ENCODE measurements around the gene COPG2.

The COPG2 gene

DNA sequence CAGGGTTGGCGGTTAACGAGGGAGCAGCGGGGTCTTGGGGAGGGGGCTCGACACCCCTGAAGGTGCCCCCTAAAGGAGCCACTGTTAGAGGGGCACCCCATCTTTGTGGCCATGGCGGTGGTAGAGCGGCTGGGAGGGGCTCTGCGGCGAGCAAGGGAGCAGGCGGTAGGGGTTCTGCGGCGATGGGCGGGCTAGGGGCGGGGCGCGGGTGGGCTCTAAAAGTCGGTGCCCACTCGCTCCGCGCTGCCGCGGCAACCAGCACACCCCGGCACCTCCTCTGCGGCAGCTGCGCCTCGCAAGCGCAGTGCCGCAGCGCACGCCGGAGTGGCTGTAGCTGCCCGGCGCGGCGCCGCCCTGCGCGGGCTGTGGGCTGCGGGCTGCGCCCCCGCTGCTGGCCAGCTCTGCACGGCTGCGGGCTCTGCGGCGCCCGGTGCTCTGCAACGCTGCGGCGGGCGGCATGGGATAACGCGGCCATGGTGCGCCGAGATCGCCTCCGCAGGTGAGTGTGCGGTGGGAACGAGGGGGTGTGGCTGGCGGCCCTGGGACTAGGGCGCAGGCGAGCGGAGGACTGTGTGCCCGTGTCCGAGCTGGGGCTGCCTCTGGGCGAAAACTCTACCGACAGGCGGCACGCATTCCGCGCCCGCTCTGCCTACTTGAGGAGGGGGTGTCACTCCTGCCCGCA lies 176.6 kb downstream of the COPG2 start, which contains the start of gene MEST:
Gene MEST, plus strand, starts transcription at position 245 of the 682 bp plus-strand sequence. Its CDS starts 229 bp downstream, at position 474.
- DNase-seq: peak; percentile 52

DNA sequence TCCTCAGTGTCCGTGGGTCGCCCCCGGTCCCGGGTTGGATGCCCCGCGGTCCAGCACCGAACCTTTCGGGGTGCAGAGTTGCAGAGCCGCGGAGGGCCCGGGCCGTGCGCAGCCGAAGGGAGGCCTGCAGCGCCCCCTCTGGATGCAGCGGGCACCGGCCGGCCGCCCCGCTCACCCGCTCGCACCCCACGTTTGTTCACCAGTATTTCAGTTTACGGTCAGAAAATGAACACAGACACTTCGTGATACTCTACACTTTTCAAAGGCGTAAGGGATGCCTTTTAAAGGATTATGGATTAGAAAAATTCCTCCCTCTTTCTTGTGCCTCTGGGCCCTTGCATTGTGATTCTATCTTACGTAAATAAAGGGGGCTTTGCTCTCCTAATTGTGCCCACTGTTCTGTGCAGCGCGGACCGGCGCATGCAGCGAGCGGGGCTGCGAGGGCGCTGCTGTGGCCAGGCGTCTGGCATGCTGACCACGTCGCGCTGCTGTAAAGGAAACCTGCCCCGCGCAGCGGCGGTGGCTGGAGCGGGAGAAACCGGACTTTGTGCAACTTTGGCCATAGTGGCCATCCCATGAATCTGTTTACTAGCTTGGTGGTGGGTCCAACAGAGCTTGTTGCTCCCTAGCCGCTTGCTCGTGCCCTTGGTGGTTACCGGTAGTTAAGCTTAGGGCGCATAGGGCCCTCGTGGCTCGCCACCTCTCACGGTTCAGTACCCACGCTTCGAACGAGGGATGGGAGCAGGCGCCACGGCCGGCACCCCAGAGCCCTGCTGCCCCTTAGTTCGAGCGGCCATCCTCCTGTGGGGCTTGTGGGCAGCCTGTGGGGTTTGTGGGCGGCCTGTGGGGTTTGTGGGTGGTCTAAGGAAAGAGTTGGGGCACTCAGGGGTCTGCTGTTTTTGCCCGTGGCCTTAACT lies 177.4 kb downstream of the COPG2 start:
- DNase-seq: peak; percentile 31

DNA sequence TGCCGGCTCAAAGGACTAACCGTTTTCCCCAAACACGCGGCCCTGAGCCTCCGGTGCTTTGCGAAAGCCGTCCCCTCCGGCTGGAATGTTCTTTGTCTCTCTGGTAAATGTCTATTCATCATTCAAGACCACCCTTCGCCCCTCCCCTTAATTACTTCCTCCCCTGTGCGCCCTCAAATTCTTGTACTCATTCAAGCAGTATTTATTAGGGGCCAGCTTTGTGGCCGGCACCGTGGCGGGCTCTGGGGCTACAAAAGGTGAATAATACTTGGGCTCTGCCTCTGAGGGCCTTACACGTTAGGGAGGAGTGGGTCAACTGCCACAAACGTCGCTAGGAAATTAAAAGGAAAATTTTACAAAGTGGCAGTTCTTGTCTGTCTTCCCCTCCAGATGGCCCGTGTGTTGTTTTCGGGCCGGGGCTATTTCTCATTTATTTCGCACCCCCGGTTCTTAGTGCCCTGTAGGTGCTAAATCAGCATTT lies 178.2 kb downstream of the COPG2 start:
- peak; percentile 36 for DNase-seq

DNA sequence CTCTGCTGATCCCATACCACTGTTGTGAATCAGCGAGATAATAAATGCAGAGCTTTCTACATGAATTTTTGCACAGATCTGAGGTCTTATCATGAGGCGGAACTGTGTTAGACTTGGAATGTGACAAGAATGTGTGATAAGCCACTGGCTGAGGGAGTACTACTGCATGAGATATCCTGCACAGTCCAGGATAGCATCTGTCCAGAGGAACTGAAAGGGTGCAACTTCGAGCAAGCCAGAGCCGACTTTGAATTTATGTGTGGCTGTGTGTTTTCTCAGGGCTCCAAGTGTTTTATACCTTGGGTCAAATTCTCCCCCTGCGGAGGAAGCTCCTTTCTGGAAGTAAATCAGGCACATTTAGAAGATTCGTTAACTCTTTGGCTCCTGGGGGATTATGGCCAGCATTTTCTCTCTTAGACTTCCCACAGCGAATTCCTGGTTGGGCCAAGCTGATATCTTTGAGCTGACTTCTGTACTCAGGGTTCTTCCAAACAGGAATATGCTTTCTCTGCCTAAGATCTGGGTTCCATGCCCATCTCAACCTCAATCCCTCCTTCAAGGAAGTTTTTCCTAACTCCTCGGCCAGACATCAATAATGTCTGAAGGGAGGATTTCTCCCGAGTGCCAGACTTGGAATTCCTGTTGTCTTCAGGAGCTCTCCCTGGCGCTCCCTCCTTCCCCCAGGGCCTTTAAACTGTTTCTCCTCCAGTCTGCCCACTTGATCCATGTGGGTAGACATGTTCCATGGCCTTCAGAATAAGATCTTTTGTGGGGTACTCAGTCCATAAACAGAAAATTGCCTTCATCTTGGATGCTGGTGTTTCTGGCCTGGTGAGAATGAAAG lies 179.2 kb downstream of the COPG2 start:
- peak; percentile 87 for DNase-seq

- peak; percentile 31 for DNase-seq
Observed at GRCh38 chr7:130488392-130489139, 180.0 kb downstream of the COPG2 start.

- no peak for DNase-seq
Observed at GRCh38 chr7:130486954-130487436, 181.6 kb downstream of the COPG2 start.

- no peak for DNase-seq
Observed at GRCh38 chr7:130486114-130486953, 182.2 kb downstream of the COPG2 start.

DNA sequence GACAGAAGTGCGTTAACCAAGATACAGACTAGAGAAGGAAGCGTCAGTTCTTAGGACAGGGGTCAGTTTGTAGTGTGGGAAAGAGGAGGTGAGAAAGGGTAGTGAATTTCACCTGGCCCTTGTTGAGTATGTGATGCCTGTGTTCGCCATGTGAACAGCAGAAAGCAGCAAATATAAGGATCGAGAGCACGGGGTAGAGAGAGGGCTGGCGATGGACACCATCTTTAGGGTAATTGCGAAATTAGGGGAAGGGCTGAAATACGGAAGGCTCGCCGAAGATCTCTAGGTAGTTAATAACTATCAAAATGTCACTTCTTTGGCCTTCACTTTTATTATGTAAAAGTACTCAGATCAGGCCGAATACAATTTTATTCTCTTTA lies 182.8 kb downstream of the COPG2 start:
- no peak for DNase-seq

DNA sequence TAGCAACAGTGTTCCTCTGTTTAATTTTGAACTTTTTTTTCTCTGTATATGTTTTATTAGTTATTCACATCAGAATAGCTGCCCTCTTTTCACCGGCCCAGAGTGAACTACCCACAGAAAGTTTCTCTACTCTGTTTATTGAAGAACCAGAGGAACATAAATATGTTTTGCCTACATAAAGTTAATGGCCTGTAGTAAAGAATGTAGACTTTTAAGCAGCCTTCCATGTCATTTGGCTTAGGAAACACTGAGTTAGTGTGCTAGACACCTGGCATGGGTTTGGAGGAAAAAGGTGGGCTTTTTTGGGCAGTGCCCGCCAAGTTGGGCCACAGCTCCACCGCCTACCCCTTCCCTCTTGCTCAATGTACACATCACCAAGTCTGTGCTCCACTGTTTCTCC lies 185.5 kb downstream of the COPG2 start:
- no peak for DNase-seq

DNA sequence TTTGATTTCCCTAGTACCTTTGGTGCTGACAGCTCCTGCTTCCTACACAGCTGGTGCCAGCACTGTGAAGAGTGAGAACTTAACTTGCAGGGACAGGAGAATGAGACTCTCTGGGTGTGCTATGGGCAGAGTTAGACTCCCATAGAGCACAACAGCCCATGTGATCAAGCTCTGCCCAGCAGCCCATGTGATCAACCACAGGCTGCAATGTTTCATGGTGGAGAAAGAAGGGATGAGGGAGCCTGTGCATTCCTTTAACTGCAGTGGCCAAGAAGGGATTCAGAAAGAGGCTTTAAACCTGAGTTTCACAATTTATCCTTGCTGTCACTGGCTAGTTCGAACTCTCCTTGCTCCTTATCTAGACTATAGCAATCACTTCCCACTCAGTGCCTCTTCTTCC lies 186.7 kb downstream of the COPG2 start:
- DNase-seq: peak; percentile 64

GRCh38 chr7:130479716-130480400 lies 188.7 kb downstream of the COPG2 start:
- no peak for DNase-seq

DNA sequence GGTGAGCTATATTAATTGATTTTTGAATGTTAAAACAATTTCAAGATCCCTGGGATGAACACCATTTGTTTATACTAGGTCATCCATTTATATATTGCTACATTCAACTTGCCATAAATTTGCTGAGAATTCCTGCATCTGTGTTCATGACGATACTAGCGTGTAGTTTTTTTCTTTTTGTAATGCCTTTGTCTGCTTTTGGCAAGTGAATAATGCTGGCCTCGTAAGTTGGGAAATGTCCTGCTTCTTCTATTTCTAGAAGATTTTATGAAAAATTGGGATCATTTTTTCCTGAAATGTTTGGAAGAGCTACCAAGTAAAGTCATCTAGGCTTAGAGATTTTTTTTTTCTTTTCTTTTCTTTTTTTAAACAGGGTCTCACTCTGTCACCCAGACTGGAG lies 189.6 kb downstream of the COPG2 start:
- no peak for DNase-seq

GRCh38 chr7:130476297-130477150 lies 192.0 kb downstream of the COPG2 start:
- peak; percentile 79 for DNase-seq

DNA sequence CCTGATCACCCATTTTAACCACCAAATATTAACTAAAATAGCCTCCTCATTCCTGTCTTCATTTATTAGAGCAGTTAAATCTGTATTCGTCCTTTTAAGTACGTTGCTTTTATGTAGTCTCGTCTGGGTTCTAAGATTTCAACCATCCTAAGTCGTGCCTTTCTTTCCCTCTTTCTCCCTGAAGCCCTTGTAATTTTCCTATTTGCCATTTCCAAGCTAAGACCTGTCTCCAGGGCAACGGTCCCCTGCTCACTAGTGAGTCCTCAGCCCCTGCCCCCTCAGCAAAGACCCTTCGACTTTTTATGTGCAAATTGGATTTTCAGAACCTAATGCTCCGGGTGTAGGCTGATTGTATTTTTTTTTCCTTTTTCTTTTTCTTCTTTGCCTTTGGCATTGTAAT lies 192.8 kb downstream of the COPG2 start:
- no peak for DNase-seq

- DNase-seq: no peak
Observed at GRCh38 chr7:130473876-130474275, 194.7 kb downstream of the COPG2 start.

DNA sequence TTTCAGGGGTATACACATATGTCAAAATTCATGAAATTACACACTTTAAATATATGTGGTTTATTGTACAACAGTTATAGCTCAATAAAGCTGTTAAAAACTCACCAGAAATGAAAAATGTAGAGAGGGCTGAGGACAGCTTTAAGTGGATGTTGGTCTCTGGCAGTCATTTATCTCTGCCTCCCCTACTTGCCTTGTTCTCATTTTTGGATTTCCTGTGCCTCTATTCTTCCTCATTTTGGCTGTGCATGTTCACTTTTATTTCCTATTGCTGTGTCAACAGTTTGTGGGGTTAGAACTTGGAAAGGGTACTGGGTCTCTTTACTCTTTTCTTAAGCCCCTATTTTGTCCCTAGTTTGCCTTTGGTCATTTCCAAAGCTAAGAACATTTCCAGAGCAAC lies 195.3 kb downstream of the COPG2 start:
- DNase-seq: no peak

- no peak for DNase-seq
Observed at GRCh38 chr7:130471974-130472373, 196.6 kb downstream of the COPG2 start.

GRCh38 chr7:130468612-130469011 lies 199.9 kb downstream of the COPG2 start:
- DNase-seq: no peak
